ENCODE measurements around the gene ENDOU. TPM values are rescaled to one million over a fixed set of nuclear protein-coding genes. Genes with fewer than 3 reads are reported as not detected.

ENDOU gene
- total and polyA plus RNA-seq, 8 donors, result 1.8 to 7.6 TPM; not detected in 6

- Histone ChIP-seq H3K27ac (peak overlapping the region; percentile 86 to 88 (median 88)), H3K4me1 (peaks cover 46 to 66% (median 62%) of the 10 kb centered on the region in 4 donors), H3K27me3 (no peaks in the 10 kb centered on the region), H3K4me3 (peak overlapping the region; percentile 57 to 75 (median 60)), H3K9me3 (no peaks in the 10 kb centered on the region), H3K36me3 (no peaks in the 10 kb centered on the region)
- 3 to 10% (median 7%) methylated on average over 4 to 10 of the region's 10 CpGs for WGBS, 5 donors
- intact Hi-C loops (cut with DNase I; ENCODE audit: low total_unique reads), result no loop called here
- DNase-seq, result no peak
- TF ChIP-seq CTCF (IDR thresholded peaks at IDR 0.05) (no peak), POLR2A (IDR thresholded peaks at IDR 0.05) (no peak), EP300 (IDR thresholded peaks at IDR 0.05) (no peak), POLR2AphosphoS5 (IDR thresholded peaks at IDR 0.05) (no peak)
Measured at GRCh38 chr12:47758584-47758833, 33.2 kb upstream of the ENDOU start.

- Histone ChIP-seq H3K36me3 (no peaks in the 10 kb centered on the region), H3K27ac (peak overlapping the region; percentile 86 to 88 (median 88)), H3K27me3 (no peaks in the 10 kb centered on the region), H3K9me3 (no peaks in the 10 kb centered on the region), H3K4me3 (peak overlapping the region; percentile 57 to 75 (median 60)), H3K4me1 (peaks cover 51 to 70% (median 67%) of the 10 kb centered on the region in 4 donors)
- 23 to 47% (median 27%) methylated on average over 9 to 20 of the region's 20 CpGs for WGBS, 5 donors
- peak; percentile 52 for DNase-seq
- TF ChIP-seq EP300 (IDR thresholded peaks at IDR 0.05) (no peak), POLR2A (IDR thresholded peaks at IDR 0.05) (no peak), POLR2AphosphoS5 (IDR thresholded peaks at IDR 0.05) (no peak), CTCF (IDR thresholded peaks at IDR 0.05) (no peak)
- intact Hi-C loops (cut with DNase I; ENCODE audit: low total_unique reads), result no loop called here
Measured at GRCh38 chr12:47757840-47758583, 32.7 kb upstream of the ENDOU start.

GRCh38 chr12:47757364-47757839 is 32.1 kb upstream of the ENDOU start:
- intact Hi-C loops (cut with DNase I; ENCODE audit: low total_unique reads), result no loop called here
- H3K27ac ChIP-seq, result peak overlapping the region; percentile 86 to 88 (median 88)
- H3K4me3 ChIP-seq, result peak overlapping the region; percentile 57 to 75 (median 60)
- H3K36me3 ChIP-seq, result no peaks in the 10 kb centered on the region
- H3K9me3 ChIP-seq, result no peaks in the 10 kb centered on the region
- TF ChIP-seq EP300 (IDR thresholded peaks at IDR 0.05) (no peak), CTCF (IDR thresholded peaks at IDR 0.05) (no peak), POLR2A (IDR thresholded peaks at IDR 0.05) (no peak), POLR2AphosphoS5 (IDR thresholded peaks at IDR 0.05) (no peak)
- peaks cover 57 to 76% (median 73%) of the 10 kb centered on the region in 4 donors for H3K4me1 ChIP-seq
- no peak for DNase-seq
- H3K27me3 ChIP-seq, result no peaks in the 10 kb centered on the region
- 32 to 52% (median 41%) methylated on average over 7 of the region's 7 CpGs for WGBS, 5 donors

GRCh38 chr12:47755655-47756562 is 30.6 kb upstream of the ENDOU start:
- peak overlapping the region; percentile 11 to 75 (median 57) for H3K4me3 ChIP-seq
- peak in 1 of 2 donors; percentile 76 for DNase-seq
- H3K9me3 ChIP-seq, result no peaks in the 10 kb centered on the region
- WGBS, 5 donors, result 56 to 69% (median 65%) methylated on average over 12 of the region's 12 CpGs
- intact Hi-C loops (cut with DNase I; ENCODE audit: low total_unique reads), result no loop called here
- no peaks in the 10 kb centered on the region for H3K27me3 ChIP-seq
- H3K4me1 ChIP-seq, result peaks cover 65 to 84% (median 80%) of the 10 kb centered on the region in 4 donors
- TF ChIP-seq POLR2AphosphoS5 (IDR thresholded peaks at IDR 0.05) (no peak), POLR2A (IDR thresholded peaks at IDR 0.05) (no peak), EP300 (IDR thresholded peaks at IDR 0.05) (no peak), CTCF (IDR thresholded peaks at IDR 0.05) (no peak)
- peaks cover 0 to 9% (median 4%) of the 10 kb centered on the region in 4 donors for H3K36me3 ChIP-seq
- H3K27ac ChIP-seq, result peak overlapping the region; percentile 76 to 88 (median 80)

Data from stomach (tissue), 9 donors.